ENCODE results near the gene FMNL3.
A peak's percentile ranks its signal among the peaks of the same experiment; 100 is the strongest.

Gene FMNL3

GRCh38 chr12:49644620-49644994, 62.6 kb downstream of the FMNL3 start:
- H3K27ac ChIP-seq = peak overlapping the region; percentile 82
- CTCF ChIA-PET = interaction anchor here (0.5 to 2.4 kb wide), 5 partner anchors 60 to 287 kb away, joined by 3 to 18 read pairs (median 5); partner anchors contain the start of gene FMNL3
- TF ChIP-seq, protein P1, sequence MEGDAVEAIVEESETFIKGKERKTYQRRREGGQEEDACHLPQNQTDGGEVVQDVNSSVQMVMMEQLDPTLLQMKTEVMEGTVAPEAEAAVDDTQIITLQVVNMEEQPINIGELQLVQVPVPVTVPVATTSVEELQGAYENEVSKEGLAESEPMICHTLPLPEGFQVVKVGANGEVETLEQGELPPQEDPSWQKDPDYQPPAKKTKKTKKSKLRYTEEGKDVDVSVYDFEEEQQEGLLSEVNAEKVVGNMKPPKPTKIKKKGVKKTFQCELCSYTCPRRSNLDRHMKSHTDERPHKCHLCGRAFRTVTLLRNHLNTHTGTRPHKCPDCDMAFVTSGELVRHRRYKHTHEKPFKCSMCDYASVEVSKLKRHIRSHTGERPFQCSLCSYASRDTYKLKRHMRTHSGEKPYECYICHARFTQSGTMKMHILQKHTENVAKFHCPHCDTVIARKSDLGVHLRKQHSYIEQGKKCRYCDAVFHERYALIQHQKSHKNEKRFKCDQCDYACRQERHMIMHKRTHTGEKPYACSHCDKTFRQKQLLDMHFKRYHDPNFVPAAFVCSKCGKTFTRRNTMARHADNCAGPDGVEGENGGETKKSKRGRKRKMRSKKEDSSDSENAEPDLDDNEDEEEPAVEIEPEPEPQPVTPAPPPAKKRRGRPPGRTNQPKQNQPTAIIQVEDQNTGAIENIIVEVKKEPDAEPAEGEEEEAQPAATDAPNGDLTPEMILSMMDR (conservative IDR thresholded peaks at IDR 0.05; ENCODE audit: low read depth) = peak; percentile 77
- DNase-seq (ENCODE audit: low spot score) = peak; percentile 69
- POLR2A ChIA-PET (ENCODE audit: low non-redundant PET) = no interaction called here

- H3K27ac ChIP-seq = peak overlapping the region; percentile 82
- TF ChIP-seq, protein P1 (conservative IDR thresholded peaks at IDR 0.05; ENCODE audit: low read depth) = no peak
- CTCF ChIA-PET = interaction anchor here (0.6 to 2.4 kb wide), 5 partner anchors 60 to 290 kb away, joined by 3 to 18 read pairs (median 5); partner anchors contain the start of genes FMNL3 and TMBIM6
- peak; percentile 84 for DNase-seq (ENCODE audit: low spot score)
- POLR2A ChIA-PET (ENCODE audit: low non-redundant PET) = no interaction called here
Observed at GRCh38 chr12:49643961-49644619, 63.1 kb downstream of the FMNL3 start.

DNA sequence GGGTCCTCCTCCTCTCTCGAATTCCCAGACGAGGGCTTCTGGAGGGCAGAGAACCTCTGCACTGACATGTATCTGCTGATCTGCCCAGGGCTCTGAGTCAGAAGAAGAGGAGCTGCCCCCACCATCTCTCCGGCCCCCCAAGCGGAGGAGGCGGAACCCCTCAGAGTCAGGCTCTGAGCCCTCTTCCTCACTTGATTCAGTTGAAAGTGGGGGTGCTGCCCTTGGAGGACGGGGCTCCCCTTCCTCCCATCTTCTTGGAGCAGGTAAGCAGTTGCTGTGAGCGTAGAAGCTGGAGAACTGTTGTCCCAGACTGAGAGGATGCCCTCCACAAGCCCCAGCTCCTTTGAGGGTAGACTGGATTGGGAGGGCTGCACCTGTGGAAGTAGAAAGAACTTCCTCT, 64.1 kb downstream of the FMNL3 start:
- TF ChIP-seq, protein P1 (conservative IDR thresholded peaks at IDR 0.05; ENCODE audit: low read depth) = no peak
- DNase-seq (ENCODE audit: low spot score) = no peak
- H3K27ac ChIP-seq = peak overlapping the region; percentile 82
- ChIA-PET CTCF (interaction anchor here (0.6 to 2.4 kb wide), 5 partner anchors 65 to 297 kb away, joined by 3 to 13 read pairs (median 3); partner anchors contain the start of genes FMNL3 and TMBIM6), POLR2A (ENCODE audit: low non-redundant PET) (no interaction called here)

GRCh38 chr12:49642370-49642802, 64.8 kb downstream of the FMNL3 start:
- H3K27ac ChIP-seq = peak overlapping the region; percentile 82
- TF ChIP-seq, protein P1 (conservative IDR thresholded peaks at IDR 0.05; ENCODE audit: low read depth) = no peak
- ChIA-PET POLR2A (ENCODE audit: low non-redundant PET) (no interaction called here), CTCF (interaction anchor here (0.5 to 2.4 kb wide), 2 partner anchors 65 to 99 kb away, joined by 4 to 13 read pairs; partner anchors contain the start of genes FMNL3 and TMBIM6)
- peak; percentile 82 for DNase-seq (ENCODE audit: low spot score)

GRCh38 chr12:49641748-49642369, 65.3 kb downstream of the FMNL3 start:
- POLR2A ChIA-PET (ENCODE audit: low non-redundant PET) = no interaction called here
- CTCF ChIA-PET = interaction anchor here (0.5 kb wide), 1 partner anchor 99 kb away, joined by 4 read pairs; the partner anchor contains the start of gene TMBIM6

More at GRCh38 chr12:49641748-49642369, 65.3 kb downstream of the FMNL3 start:
- peak overlapping the region; percentile 82 for H3K27ac ChIP-seq
- TF ChIP-seq, protein P1 (conservative IDR thresholded peaks at IDR 0.05; ENCODE audit: low read depth) = no peak
- no peak for DNase-seq (ENCODE audit: low spot score)

Data from RWPE1 (cell line).